Tibial nerve (tissue), 4 donors: Measurements from ENCODE around the gene CHRNA10.

Source experiments
- CTCF ChIP-seq, 5 experiments: fragments of 200-600 bp in 3 of 5; fragments of 450-650 bp in 2 of 5; sonication (generic) in 3 of 5; IDR thresholded peaks; one replicate each; pipeline ENCODE4 v1.5.1; 2016 to 2019; ENCODE audit warnings: antibody characterized with exemption in 5 of 5, mild to moderate bottlenecking in 3 of 5, moderate library complexity in 2 of 5
- EP300 ChIP-seq, 2 donors: sonication (generic); formaldehyde crosslinking; IDR thresholded peaks; one replicate each; pipeline ENCODE4 v1.6.1; 2017; ENCODE audit warnings: antibody characterized with exemption in 2 of 2, mild to moderate bottlenecking in 1 of 2
- POLR2A ChIP-seq, 2 donors: fragments of 450-650 bp; IDR thresholded peaks; one replicate each; pipeline ENCODE4 v1.6.1; 2017; ENCODE audit warnings: antibody characterized with exemption in 2 of 2, mild to moderate bottlenecking in 2 of 2, moderate library complexity in 2 of 2

- no peak for TF ChIP-seq POLR2A (IDR thresholded peaks at IDR 0.05)
- no peak for TF ChIP-seq CTCF (IDR thresholded peaks at IDR 0.05)
- no peak for TF ChIP-seq EP300 (IDR thresholded peaks at IDR 0.05)
Measured at GRCh38 chr11:3623121-3623520, 48.1 kb downstream of the CHRNA10 start.
